Measurements from ENCODE around the gene PSMD11.

The PSMD11 gene

GRCh38 chr17:32491371-32492263 is 47.3 kb downstream of the PSMD11 start:
- DNase-seq (ENCODE audit: low read depth in 2 of 2), result no peak

- DNase-seq (ENCODE audit: low read depth in 2 of 2), result no peak
Measured at GRCh38 chr17:32492264-32492589, 47.9 kb downstream of the PSMD11 start.

GRCh38 chr17:32492648-32493289 is 48.5 kb downstream of the PSMD11 start:
- DNase-seq (ENCODE audit: low read depth in 2 of 2), result no peak

- DNase-seq (ENCODE audit: low read depth in 2 of 2), result no peak
Measured at GRCh38 chr17:32493571-32493970, 49.3 kb downstream of the PSMD11 start.

- DNase-seq (ENCODE audit: low read depth in 2 of 2), result no peak
Measured at GRCh38 chr17:32493976-32494513, 49.7 kb downstream of the PSMD11 start.

GRCh38 chr17:32494621-32495358 is 50.5 kb downstream of the PSMD11 start:
- no peak for DNase-seq (ENCODE audit: low read depth in 2 of 2)

GRCh38 chr17:32495359-32496231 is 51.3 kb downstream of the PSMD11 start:
- DNase-seq (ENCODE audit: low read depth in 2 of 2), result no peak

- DNase-seq (ENCODE audit: low read depth in 2 of 2), result no peak
Measured at GRCh38 chr17:32496395-32497073, 52.2 kb downstream of the PSMD11 start.

- no peak for DNase-seq (ENCODE audit: low read depth in 2 of 2)
Measured at GRCh38 chr17:32497431-32498205, 53.3 kb downstream of the PSMD11 start.

- no peak for DNase-seq (ENCODE audit: low read depth in 2 of 2)
Measured at GRCh38 chr17:32498391-32498790, 54.1 kb downstream of the PSMD11 start.

- no peak for DNase-seq (ENCODE audit: low read depth in 2 of 2)
Measured at GRCh38 chr17:32502013-32502412, 57.7 kb downstream of the PSMD11 start.

- no peak for DNase-seq (ENCODE audit: low read depth in 2 of 2)
Measured at GRCh38 chr17:32502710-32503109, 58.4 kb downstream of the PSMD11 start.

- DNase-seq (ENCODE audit: low read depth in 2 of 2), result no peak
Measured at GRCh38 chr17:32503251-32504165, 59.2 kb downstream of the PSMD11 start.

GRCh38 chr17:32504166-32504990 is 60.1 kb downstream of the PSMD11 start:
- DNase-seq (ENCODE audit: low read depth in 2 of 2), result no peak

GRCh38 chr17:32508926-32509325 is 64.6 kb downstream of the PSMD11 start:
- no peak for DNase-seq (ENCODE audit: low read depth in 2 of 2)

- DNase-seq (ENCODE audit: low read depth in 2 of 2), result no peak
Measured at GRCh38 chr17:32510466-32510865, 66.2 kb downstream of the PSMD11 start.

GRCh38 chr17:32512328-32512727 is 68.0 kb downstream of the PSMD11 start:
- no peak for DNase-seq (ENCODE audit: low read depth in 2 of 2)

GRCh38 chr17:32513579-32513978 is 69.3 kb downstream of the PSMD11 start:
- DNase-seq (ENCODE audit: low read depth in 2 of 2), result no peak

Data from stimulated activated CD8-positive, alpha-beta memory T cell treated with anti-CD3 and anti-CD28 coated beads, Interleukin-7, amount 100 ng/mL, for 4 hours (primary cell).